Hepatocyte (in vitro differentiated cells): Measurements from ENCODE around the gene RPTOR.

Experiments used
- EZH2 ChIP-seq: fragments of 200-600 bp; sonication (generic); IDR thresholded peaks from 2 replicates; pipeline ENCODE4 v1.6.1; 2016; ENCODE audit warnings: antibody characterized with exemption, mild to moderate bottlenecking, borderline replicate concordance
- EZH2phosphoT487 ChIP-seq: fragments of 200-600 bp; sonication (generic); IDR thresholded peaks from one replicate; pipeline ENCODE4 v1.6.1; 2018; ENCODE audit warnings: antibody characterized with exemption, mild to moderate bottlenecking, low read depth, moderate library complexity; ENCODE audit not compliant: unreplicated experiment, severe bottlenecking
- TF ChIP-seq, protein P1 (sequence below): fragments of 200-600 bp; sonication (generic); IDR thresholded peaks from 2 replicates; pipeline ENCODE4 v1.5.1; 2016; ENCODE audit warnings: antibody characterized with exemption, mild to moderate bottlenecking; ENCODE audit not compliant: poor library complexity

DNA sequence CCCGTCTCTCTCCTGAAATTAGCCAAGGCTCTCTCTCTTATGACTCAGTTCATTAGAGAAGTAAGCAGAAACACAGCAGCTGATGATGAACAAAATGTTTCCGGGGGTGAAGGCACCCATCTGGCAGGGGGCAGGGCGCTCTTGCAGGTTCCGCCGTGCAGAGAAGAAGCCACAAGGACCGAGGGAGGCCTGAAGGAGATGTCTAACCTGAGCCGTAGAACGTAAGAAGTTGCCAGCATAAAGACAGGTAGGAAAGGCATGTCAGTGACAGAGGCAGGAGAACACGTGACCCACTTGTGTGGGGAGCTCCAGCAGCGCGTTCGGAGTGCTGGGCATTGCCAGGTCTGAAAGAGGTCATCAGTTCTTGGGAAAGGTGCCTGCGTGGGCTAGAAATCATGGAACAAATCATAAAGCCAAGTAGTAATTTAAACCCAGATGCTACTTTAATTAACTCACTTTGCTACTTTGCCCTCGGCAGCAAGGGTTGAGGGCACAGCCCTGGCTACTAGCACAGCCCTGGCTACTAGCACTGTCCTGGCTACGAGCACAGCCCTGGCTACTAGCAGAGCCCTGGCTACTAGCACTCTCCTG, 198.6 kb downstream of the RPTOR start:
- TF ChIP-seq, protein P1, sequence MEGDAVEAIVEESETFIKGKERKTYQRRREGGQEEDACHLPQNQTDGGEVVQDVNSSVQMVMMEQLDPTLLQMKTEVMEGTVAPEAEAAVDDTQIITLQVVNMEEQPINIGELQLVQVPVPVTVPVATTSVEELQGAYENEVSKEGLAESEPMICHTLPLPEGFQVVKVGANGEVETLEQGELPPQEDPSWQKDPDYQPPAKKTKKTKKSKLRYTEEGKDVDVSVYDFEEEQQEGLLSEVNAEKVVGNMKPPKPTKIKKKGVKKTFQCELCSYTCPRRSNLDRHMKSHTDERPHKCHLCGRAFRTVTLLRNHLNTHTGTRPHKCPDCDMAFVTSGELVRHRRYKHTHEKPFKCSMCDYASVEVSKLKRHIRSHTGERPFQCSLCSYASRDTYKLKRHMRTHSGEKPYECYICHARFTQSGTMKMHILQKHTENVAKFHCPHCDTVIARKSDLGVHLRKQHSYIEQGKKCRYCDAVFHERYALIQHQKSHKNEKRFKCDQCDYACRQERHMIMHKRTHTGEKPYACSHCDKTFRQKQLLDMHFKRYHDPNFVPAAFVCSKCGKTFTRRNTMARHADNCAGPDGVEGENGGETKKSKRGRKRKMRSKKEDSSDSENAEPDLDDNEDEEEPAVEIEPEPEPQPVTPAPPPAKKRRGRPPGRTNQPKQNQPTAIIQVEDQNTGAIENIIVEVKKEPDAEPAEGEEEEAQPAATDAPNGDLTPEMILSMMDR = no peak
- TF ChIP-seq EZH2 (no peak), EZH2phosphoT487 (no peak)
